Measurements from ENCODE around the gene C15orf61. TPM values are rescaled to one million over a fixed set of nuclear protein-coding genes. Genes with fewer than 3 reads are reported as not detected.

Gene C15orf61
- 10 to 100 TPM in 2 of 3 donors, 1 to 10 TPM in 1; 8.7 to 16.4 (median 12.6) TPM for total RNA-seq
- 9.7 TPM for total RNA-seq (2013)

DNA sequence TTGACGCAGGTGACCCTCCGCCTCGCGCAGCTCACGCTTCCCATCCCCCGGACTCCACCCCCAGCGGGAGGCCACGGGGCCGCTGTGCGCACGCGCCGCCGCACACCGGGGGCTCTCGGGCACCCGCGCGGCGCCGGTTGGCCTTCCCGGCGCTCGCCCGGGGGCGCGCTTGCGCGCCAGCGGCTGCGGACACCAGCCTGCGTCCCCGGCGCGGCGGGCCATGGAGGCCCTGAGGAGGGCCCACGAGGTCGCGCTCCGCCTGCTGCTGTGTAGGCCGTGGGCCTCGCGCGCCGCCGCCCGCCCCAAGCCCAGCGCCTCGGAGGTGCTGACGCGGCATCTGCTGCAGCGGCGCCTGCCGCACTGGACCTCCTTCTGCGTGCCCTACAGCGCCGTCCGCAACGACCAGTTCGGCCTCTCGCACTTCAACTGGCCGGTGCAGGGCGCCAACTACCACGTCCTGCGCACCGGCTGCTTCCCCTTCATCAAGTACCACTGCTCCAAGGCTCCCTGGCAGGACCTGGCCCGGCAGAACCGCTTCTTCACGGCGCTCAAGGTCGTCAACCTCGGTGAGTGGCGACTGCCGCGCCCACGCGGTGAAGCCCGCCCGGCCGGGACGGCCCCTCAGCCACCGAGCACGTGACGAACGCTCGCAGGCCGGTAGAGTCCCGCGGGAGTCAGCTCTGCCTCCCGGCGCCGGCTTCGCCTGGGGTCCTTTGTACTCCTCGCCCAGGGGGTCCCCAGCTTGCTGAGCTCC lies at the start of gene C15orf61:
TSS of gene C15orf61 (plus strand) at position 103 of the 754 bp plus-strand sequence. CDS start at position 221, 118 bp downstream.
- Histone ChIP-seq H3K27ac (ENCODE audit: low read length) (peak within 1 kb of the TSS; percentile 97), H3K9me3 (ENCODE audit: control insufficient read depth, insufficient read depth, low read length) (no peaks in the 10 kb centered on the region), H3K4me3 (ENCODE audit: low read length) (peak within 1 kb of the TSS; percentile 71), H3K36me3 (ENCODE audit: control insufficient read depth, insufficient read depth, low read length) (peaks cover 2% of the 10 kb centered on the region), H3K27me3 (ENCODE audit: control insufficient read depth, insufficient read depth, low read length) (no peaks in the 10 kb centered on the region), H3K4me1 (ENCODE audit: control insufficient read depth, insufficient read depth, low read length) (peaks cover 9% of the 10 kb centered on the region)
- intact Hi-C loops (cut with micrococcal nuclease): loop anchor here (1.0 kb wide), 1 partner anchor 319 kb away; the partner anchor contains the start of gene RNU6-1
- DNase-seq (peak; percentile 83 to 93), ATAC-seq (peak; percentile 79 to 89 (median 81))
- H3K27ac Mint-ChIP-seq: peak within 1 kb of the TSS; percentile 93 to 96
- H3K4me3 Mint-ChIP-seq: peak within 1 kb of the TSS; percentile 93
- TF ChIP-seq, protein P1, sequence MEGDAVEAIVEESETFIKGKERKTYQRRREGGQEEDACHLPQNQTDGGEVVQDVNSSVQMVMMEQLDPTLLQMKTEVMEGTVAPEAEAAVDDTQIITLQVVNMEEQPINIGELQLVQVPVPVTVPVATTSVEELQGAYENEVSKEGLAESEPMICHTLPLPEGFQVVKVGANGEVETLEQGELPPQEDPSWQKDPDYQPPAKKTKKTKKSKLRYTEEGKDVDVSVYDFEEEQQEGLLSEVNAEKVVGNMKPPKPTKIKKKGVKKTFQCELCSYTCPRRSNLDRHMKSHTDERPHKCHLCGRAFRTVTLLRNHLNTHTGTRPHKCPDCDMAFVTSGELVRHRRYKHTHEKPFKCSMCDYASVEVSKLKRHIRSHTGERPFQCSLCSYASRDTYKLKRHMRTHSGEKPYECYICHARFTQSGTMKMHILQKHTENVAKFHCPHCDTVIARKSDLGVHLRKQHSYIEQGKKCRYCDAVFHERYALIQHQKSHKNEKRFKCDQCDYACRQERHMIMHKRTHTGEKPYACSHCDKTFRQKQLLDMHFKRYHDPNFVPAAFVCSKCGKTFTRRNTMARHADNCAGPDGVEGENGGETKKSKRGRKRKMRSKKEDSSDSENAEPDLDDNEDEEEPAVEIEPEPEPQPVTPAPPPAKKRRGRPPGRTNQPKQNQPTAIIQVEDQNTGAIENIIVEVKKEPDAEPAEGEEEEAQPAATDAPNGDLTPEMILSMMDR (IDR thresholded peaks at IDR 0.05): no peak
- under 1% methylated on average over 94 of the region's 94 CpGs for WGBS (ENCODE audit: insufficient coverage)
- H3K27me3 Mint-ChIP-seq (ENCODE audit: low read depth in 2 of 2): no peaks in the 10 kb centered on the region
- H3K36me3 Mint-ChIP-seq: no peaks in the 10 kb centered on the region
- no peaks in the 10 kb centered on the region for H3K9me3 Mint-ChIP-seq
- peaks cover 16 to 22% of the 10 kb centered on the region in 2 donors for H3K4me1 Mint-ChIP-seq

DNA sequence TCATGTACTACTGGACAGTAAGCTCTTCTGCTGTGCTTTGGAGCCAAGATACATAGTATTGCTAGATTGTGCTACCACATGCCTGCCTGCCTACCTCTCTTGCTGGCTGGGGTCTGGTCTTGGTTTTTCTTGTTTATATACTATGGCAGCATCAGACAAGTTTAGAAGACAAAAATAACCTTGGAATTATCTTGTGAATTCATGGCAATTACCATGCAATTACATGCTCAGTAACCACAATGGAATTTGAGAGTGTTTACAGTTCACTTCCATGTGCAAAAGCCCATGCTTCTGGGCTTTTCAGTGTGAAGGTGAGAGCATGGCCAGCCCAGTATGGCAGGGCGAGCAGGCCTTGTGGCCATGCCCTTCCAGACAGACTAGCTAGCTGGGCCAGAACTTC lies 48.0 kb upstream of the C15orf61 start:
- intact Hi-C loops (cut with micrococcal nuclease): no loop called here
- 94% methylated on average over 1 of the region's 1 CpG for WGBS (ENCODE audit: insufficient coverage)
- no peaks in the 10 kb centered on the region for H3K27me3 Mint-ChIP-seq (ENCODE audit: low read depth in 2 of 2)

DNA sequence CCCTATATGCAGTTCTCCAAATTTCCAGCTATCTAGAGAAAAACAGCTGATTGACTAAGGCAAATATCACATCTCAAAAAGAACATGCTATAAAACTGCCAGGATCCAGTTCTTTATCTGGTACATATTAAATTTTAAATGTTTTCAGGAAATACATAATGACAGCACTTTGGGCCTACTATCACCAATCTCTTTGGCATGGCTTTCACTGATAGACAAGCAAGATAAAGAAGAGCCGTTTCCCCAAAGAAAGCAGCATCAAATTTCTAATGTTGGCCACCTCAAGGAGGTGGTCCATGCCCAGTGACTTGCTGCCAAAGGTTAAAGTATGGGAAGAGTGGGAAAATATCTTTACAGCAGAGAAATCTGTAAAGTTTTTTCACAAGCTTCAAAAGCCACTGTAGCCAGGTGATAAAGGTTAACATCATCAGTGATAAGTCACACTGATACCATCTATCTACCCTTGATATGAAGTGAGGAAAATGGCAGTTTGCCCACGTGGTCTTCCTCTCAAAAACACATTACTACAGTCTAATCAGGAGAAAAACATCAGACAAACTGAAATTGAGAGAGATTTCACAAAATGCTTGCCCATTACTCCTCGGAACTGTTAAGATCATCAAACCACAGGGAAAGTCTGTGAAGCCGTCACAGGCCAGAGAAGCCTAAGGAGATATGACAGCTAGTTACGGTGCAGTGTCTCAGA lies 46.4 kb upstream of the C15orf61 start:
- Histone ChIP-seq H3K4me3 (ENCODE audit: low read length) (no peak overlapping the region), H3K27me3 (ENCODE audit: control insufficient read depth, insufficient read depth, low read length) (no peaks in the 10 kb centered on the region), H3K4me1 (ENCODE audit: control insufficient read depth, insufficient read depth, low read length) (no peaks in the 10 kb centered on the region), H3K9me3 (ENCODE audit: control insufficient read depth, insufficient read depth, low read length) (no peaks in the 10 kb centered on the region), H3K36me3 (ENCODE audit: control insufficient read depth, insufficient read depth, low read length) (no peaks in the 10 kb centered on the region), H3K27ac (ENCODE audit: low read length) (no peak overlapping the region)
- DNase-seq (no peak), ATAC-seq (peak in 1 of 3 donors; percentile 42)
- 81% methylated on average over 5 of the region's 5 CpGs for WGBS (ENCODE audit: insufficient coverage)
- H3K4me3 Mint-ChIP-seq: no peak overlapping the region
- H3K36me3 Mint-ChIP-seq: no peaks in the 10 kb centered on the region
- no peaks in the 10 kb centered on the region for H3K4me1 Mint-ChIP-seq
- no peak overlapping the region for H3K27ac Mint-ChIP-seq
- H3K27me3 Mint-ChIP-seq (ENCODE audit: low read depth in 2 of 2): no peaks in the 10 kb centered on the region
- no peaks in the 10 kb centered on the region for H3K9me3 Mint-ChIP-seq
- intact Hi-C loops (cut with micrococcal nuclease): no loop called here
- TF ChIP-seq, protein P1 (IDR thresholded peaks at IDR 0.05): no peak

More for the DNA sequence above, 48.0 kb upstream of the C15orf61 start:
- Histone ChIP-seq H3K4me1 (ENCODE audit: control insufficient read depth, insufficient read depth, low read length) (no peaks in the 10 kb centered on the region), H3K9me3 (ENCODE audit: control insufficient read depth, insufficient read depth, low read length) (no peaks in the 10 kb centered on the region), H3K4me3 (ENCODE audit: low read length) (no peak overlapping the region), H3K27me3 (ENCODE audit: control insufficient read depth, insufficient read depth, low read length) (no peaks in the 10 kb centered on the region), H3K36me3 (ENCODE audit: control insufficient read depth, insufficient read depth, low read length) (no peaks in the 10 kb centered on the region), H3K27ac (ENCODE audit: low read length) (no peak overlapping the region)
- H3K27ac Mint-ChIP-seq: no peak overlapping the region
- no peaks in the 10 kb centered on the region for H3K4me1 Mint-ChIP-seq
- no peaks in the 10 kb centered on the region for H3K36me3 Mint-ChIP-seq
- DNase-seq (no peak), ATAC-seq (no peak)
- H3K9me3 Mint-ChIP-seq: no peaks in the 10 kb centered on the region
- TF ChIP-seq, protein P1 (IDR thresholded peaks at IDR 0.05): no peak
- no peak overlapping the region for H3K4me3 Mint-ChIP-seq
